Stomach (tissue), 4 donors: ENCODE measurements around the gene PARD3.

Source experiments
- CTCF ChIP-seq, 7 experiments: fragments of 450-650 bp in 4 of 7; fragments of 200-600 bp in 3 of 7; sonication (generic) in 3 of 7; IDR thresholded peaks; one replicate each; pipeline ENCODE4 v1.5.1; 2016 to 2019; ENCODE audit warnings: antibody characterized with exemption in 7 of 7, control low read depth in 2 of 7, mild to moderate bottlenecking in 1 of 7
- POLR2A ChIP-seq, 4 donors: fragments of 450-650 bp; IDR thresholded peaks; one replicate each; pipeline ENCODE4 v1.6.1; 2016; ENCODE audit warnings: antibody characterized with exemption in 4 of 4, control low read depth in 2 of 4, mild to moderate bottlenecking in 1 of 4, moderate library complexity in 1 of 4

- no peak for TF ChIP-seq CTCF (IDR thresholded peaks at IDR 0.05)
- TF ChIP-seq POLR2A (IDR thresholded peaks at IDR 0.05): no peak
These were observed 145.0 kb downstream of the PARD3 start for GRCh38 chr10:34670081-34670480.
